ENCODE results near the gene EMP1.

- TF ChIP-seq, protein P1, sequence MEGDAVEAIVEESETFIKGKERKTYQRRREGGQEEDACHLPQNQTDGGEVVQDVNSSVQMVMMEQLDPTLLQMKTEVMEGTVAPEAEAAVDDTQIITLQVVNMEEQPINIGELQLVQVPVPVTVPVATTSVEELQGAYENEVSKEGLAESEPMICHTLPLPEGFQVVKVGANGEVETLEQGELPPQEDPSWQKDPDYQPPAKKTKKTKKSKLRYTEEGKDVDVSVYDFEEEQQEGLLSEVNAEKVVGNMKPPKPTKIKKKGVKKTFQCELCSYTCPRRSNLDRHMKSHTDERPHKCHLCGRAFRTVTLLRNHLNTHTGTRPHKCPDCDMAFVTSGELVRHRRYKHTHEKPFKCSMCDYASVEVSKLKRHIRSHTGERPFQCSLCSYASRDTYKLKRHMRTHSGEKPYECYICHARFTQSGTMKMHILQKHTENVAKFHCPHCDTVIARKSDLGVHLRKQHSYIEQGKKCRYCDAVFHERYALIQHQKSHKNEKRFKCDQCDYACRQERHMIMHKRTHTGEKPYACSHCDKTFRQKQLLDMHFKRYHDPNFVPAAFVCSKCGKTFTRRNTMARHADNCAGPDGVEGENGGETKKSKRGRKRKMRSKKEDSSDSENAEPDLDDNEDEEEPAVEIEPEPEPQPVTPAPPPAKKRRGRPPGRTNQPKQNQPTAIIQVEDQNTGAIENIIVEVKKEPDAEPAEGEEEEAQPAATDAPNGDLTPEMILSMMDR (IDR thresholded peaks at IDR 0.05), result no peak
- no peak for TF ChIP-seq SIN3A (IDR thresholded peaks at IDR 0.05; ENCODE audit: borderline replicate concordance, insufficient read depth, low read depth, low read length)
- TF ChIP-seq TCF7L2 (IDR thresholded peaks at IDR 0.05; ENCODE audit: low read depth, low read length), result no peak
- TF ChIP-seq, protein P2, sequence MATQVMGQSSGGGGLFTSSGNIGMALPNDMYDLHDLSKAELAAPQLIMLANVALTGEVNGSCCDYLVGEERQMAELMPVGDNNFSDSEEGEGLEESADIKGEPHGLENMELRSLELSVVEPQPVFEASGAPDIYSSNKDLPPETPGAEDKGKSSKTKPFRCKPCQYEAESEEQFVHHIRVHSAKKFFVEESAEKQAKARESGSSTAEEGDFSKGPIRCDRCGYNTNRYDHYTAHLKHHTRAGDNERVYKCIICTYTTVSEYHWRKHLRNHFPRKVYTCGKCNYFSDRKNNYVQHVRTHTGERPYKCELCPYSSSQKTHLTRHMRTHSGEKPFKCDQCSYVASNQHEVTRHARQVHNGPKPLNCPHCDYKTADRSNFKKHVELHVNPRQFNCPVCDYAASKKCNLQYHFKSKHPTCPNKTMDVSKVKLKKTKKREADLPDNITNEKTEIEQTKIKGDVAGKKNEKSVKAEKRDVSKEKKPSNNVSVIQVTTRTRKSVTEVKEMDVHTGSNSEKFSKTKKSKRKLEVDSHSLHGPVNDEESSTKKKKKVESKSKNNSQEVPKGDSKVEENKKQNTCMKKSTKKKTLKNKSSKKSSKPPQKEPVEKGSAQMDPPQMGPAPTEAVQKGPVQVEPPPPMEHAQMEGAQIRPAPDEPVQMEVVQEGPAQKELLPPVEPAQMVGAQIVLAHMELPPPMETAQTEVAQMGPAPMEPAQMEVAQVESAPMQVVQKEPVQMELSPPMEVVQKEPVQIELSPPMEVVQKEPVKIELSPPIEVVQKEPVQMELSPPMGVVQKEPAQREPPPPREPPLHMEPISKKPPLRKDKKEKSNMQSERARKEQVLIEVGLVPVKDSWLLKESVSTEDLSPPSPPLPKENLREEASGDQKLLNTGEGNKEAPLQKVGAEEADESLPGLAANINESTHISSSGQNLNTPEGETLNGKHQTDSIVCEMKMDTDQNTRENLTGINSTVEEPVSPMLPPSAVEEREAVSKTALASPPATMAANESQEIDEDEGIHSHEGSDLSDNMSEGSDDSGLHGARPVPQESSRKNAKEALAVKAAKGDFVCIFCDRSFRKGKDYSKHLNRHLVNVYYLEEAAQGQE (IDR thresholded peaks at IDR 0.05; ENCODE audit: insufficient read depth in 1 of 2, low read depth in 2 of 2, low read length in 1 of 2), result no peak
Observed at GRCh38 chr12:13193505-13194231, 2.9 kb upstream of the EMP1 start.
